H1 (cell line): Measurements from ENCODE around the gene JAKMIP1. TPM values are rescaled to one million over a fixed set of nuclear protein-coding genes. Genes with fewer than 3 reads are reported as not detected.

Experiments
- CTCF ChIA-PET: fragments of 300-600 bp; sonication (Branson Sonifier 250); formaldehyde crosslinking; loops from one replicate; lab custom pipeline; 2021; ENCODE audit not compliant: partially characterized antibody; lab: Charles Lee
- POLR2A ChIA-PET: fragments of 300-600 bp; sonication (Branson Sonifier 250); formaldehyde crosslinking; loops from one replicate; lab custom pipeline; 2021; ENCODE audit warnings: inconsistent platforms; ENCODE audit not compliant: partially characterized antibody; lab: Charles Lee
- DNase-seq, 2 experiments: peaks; one replicate each; pipeline versions ENCODE4 v3.0.0 to v3.0.0-alpha.2; 2010 to 2022; ENCODE audit warnings: low spot score in 2 of 2, low read depth in 1 of 2, mixed read lengths in 1 of 2
- FAIRE-seq: peaks from 2 replicates; lab custom pipeline; 2011; peaks lifted over from hg19 to GRCh38; lab: Jason Lieb, UNC
- H2AFZ ChIP-seq: 2 replicates; pipeline ENCODE4 v1.8.1; 2012; ENCODE audit warnings: low read length, inconsistent platforms
- H2AK5ac ChIP-seq: 2 replicates; pipeline ENCODE4 v1.6.1; 2013; ENCODE audit warnings: low read depth, low read length
- H2BK120ac ChIP-seq: replicated peaks from 2 replicates; pipeline ENCODE3; 2013; ENCODE audit warnings: low read depth, low read length, inconsistent platforms
- H2BK12ac ChIP-seq: 2 replicates; pipeline ENCODE4 v1.6.1; 2013; ENCODE audit warnings: low read depth, low read length
- H2BK15ac ChIP-seq: 2 replicates; pipeline ENCODE4 v1.6.1; 2013; ENCODE audit warnings: low read length
- H2BK20ac ChIP-seq: 2 replicates; pipeline ENCODE4 v1.6.1; 2013; ENCODE audit warnings: low read length
- H2BK5ac ChIP-seq: 2 replicates; pipeline ENCODE4 v1.6.1; 2013; ENCODE audit warnings: low read depth, low read length
- H3K14ac ChIP-seq: 2 replicates; pipeline ENCODE4 v1.6.1; 2013; ENCODE audit warnings: inconsistent platforms; ENCODE audit not compliant: insufficient read length
- H3K18ac ChIP-seq: 2 replicates; pipeline ENCODE4 v1.6.1; 2013; ENCODE audit warnings: low read length; ENCODE audit errors: extremely low read depth
- H3K23ac ChIP-seq: 2 replicates; pipeline ENCODE4 v1.6.1; 2013; ENCODE audit warnings: inconsistent platforms; ENCODE audit not compliant: insufficient read length
- H3K23me2 ChIP-seq: 2 replicates; pipeline ENCODE4 v1.6.1; 2013; ENCODE audit warnings: low read depth, low read length
- H3K27ac ChIP-seq: 2 replicates; pipeline ENCODE4 v1.6.1; 2011; ENCODE audit warnings: low read depth, low read length, inconsistent platforms
- H3K27me3 ChIP-seq, 4 experiments: replicated peaks in 1 of 4; 1 replicate in 1 of 4; 2 replicates in 3 of 4; pipeline versions ENCODE4 v1.6.1 to v1.8.1; 2011 to 2013; ENCODE audit warnings: low read length in 3 of 4, mild to moderate bottlenecking in 3 of 4, inconsistent platforms in 2 of 4, mixed read lengths in 2 of 4, moderate library complexity in 1 of 4; ENCODE audit not compliant: control insufficient read depth in 3 of 4, insufficient read depth in 3 of 4; ENCODE audit errors: extremely low read depth in 1 of 4
- H3K36me3 ChIP-seq, 4 experiments: 2 replicates each; pipeline versions ENCODE4 v1.6.1 to v1.8.1; 2011 to 2013; ENCODE audit warnings: mild to moderate bottlenecking in 4 of 4, low read length in 3 of 4, moderate library complexity in 2 of 4, control low read depth in 1 of 4, inconsistent platforms in 1 of 4; ENCODE audit not compliant: insufficient read depth in 4 of 4, control insufficient read depth in 2 of 4
- H3K4ac ChIP-seq: replicated peaks from 2 replicates; pipeline ENCODE3; 2013; ENCODE audit warnings: low read length, low read depth, mixed read lengths, inconsistent platforms; ENCODE audit not compliant: insufficient read length
- H3K4me1 ChIP-seq, 4 experiments: replicated peaks in 1 of 4; 1 replicate in 1 of 4; 2 replicates in 3 of 4; pipeline versions ENCODE4 v1.6.1 to v1.8.1; 2011 to 2013; ENCODE audit warnings: low read length in 3 of 4, inconsistent platforms in 2 of 4, mixed read lengths in 1 of 4; ENCODE audit not compliant: insufficient read depth in 4 of 4, control insufficient read depth in 3 of 4
- H3K4me2 ChIP-seq, 2 experiments: 2 replicates each; pipeline versions ENCODE4 v1.6.1 to v1.8.1; 2011 to 2013; ENCODE audit warnings: low read depth in 2 of 2, low read length in 2 of 2, control low read depth in 1 of 2, inconsistent platforms in 1 of 2, mild to moderate bottlenecking in 1 of 2; ENCODE audit not compliant: insufficient read depth in 1 of 2
- H3K4me3 ChIP-seq, 4 experiments: fragments of 200-600, 300-600 bp in 1 of 4; sonication (generic), shearing (Covaris generic), sonication (Bioruptor Twin) in 1 of 4; 2 replicates each; pipeline versions ENCODE4 v1.5.1 to v1.8.1; 2011 to 2016; ENCODE audit warnings: low read length in 4 of 4, low read depth in 3 of 4, control low read depth in 2 of 4, inconsistent platforms in 2 of 4, mild to moderate bottlenecking in 2 of 4, mixed read lengths in 1 of 4, moderate library complexity in 1 of 4; ENCODE audit not compliant: insufficient read depth in 2 of 4; ENCODE audit errors: extremely low read depth in 1 of 4
- H3K56ac ChIP-seq: replicated peaks from 2 replicates; pipeline ENCODE3; 2013; ENCODE audit warnings: low read depth, mild to moderate bottlenecking, mixed read lengths, low read length, inconsistent platforms; ENCODE audit not compliant: insufficient read length
- H3K79me1 ChIP-seq: 2 replicates; pipeline ENCODE4 v1.6.1; 2013; ENCODE audit warnings: low read depth, low read length, control low read depth
- H3K79me2 ChIP-seq, 2 experiments: 2 replicates each; pipeline versions ENCODE4 v1.6.1 to v1.8.1; 2012 to 2013; ENCODE audit warnings: low read length in 2 of 2, mild to moderate bottlenecking in 2 of 2, inconsistent platforms in 1 of 2; ENCODE audit not compliant: insufficient read depth in 2 of 2, control insufficient read depth in 1 of 2
- H3K9ac ChIP-seq, 4 experiments: replicated peaks in 1 of 4; 1 replicate in 1 of 4; 2 replicates in 3 of 4; pipeline versions ENCODE4 v1.6.1 to v1.8.1; 2011 to 2013; ENCODE audit warnings: low read depth in 3 of 4, low read length in 3 of 4, control low read depth in 2 of 4, mild to moderate bottlenecking in 2 of 4, moderate library complexity in 2 of 4, inconsistent platforms in 1 of 4; ENCODE audit errors: extremely low read depth in 1 of 4
- H3K9me3 ChIP-seq, 2 experiments: 2 replicates each; pipeline versions ENCODE4 v1.6.1 to v1.8.1; 2012 to 2013; ENCODE audit warnings: mild to moderate bottlenecking in 2 of 2, moderate library complexity in 2 of 2, control low read depth in 1 of 2, inconsistent platforms in 1 of 2, low read depth in 1 of 2, low read length in 1 of 2, mixed read lengths in 1 of 2; ENCODE audit not compliant: insufficient read depth in 2 of 2
- H4K20me1 ChIP-seq, 2 experiments: replicated peaks in 1 of 2; 2 replicates each; pipeline versions ENCODE3 to v1.8.1; 2011 to 2013; ENCODE audit warnings: inconsistent platforms in 2 of 2, low read length in 2 of 2, mild to moderate bottlenecking in 1 of 2; ENCODE audit not compliant: insufficient read depth in 2 of 2, control insufficient read depth in 1 of 2
- H4K5ac ChIP-seq: 2 replicates; pipeline ENCODE4 v1.6.1; 2013; ENCODE audit warnings: low read length, low read depth, mixed read lengths, inconsistent platforms; ENCODE audit not compliant: insufficient read length
- H4K8ac ChIP-seq: 2 replicates; pipeline ENCODE4 v1.8.0; 2013; ENCODE audit warnings: mild to moderate bottlenecking, moderate library complexity, low read length, inconsistent platforms; ENCODE audit not compliant: insufficient read depth; ENCODE audit errors: extremely low read depth
- H4K91ac ChIP-seq: replicated peaks from 2 replicates; pipeline ENCODE3; 2013; ENCODE audit warnings: low read length, mixed read lengths, inconsistent platforms; ENCODE audit not compliant: insufficient read length
- ATF2 ChIP-seq: IDR thresholded peaks from 2 replicates; pipeline ENCODE4 v1.6.1; 2012; ENCODE audit warnings: low read length, inconsistent platforms
- CBX5 ChIP-seq: fragments of 300-800, 300-1000 bp; sonication (generic); IDR thresholded peaks from 2 replicates; pipeline ENCODE4 v1.7.1; 2016; ENCODE audit warnings: antibody characterized with exemption, low read length, low read depth
- CHD1 ChIP-seq: IDR thresholded peaks from 2 replicates; pipeline ENCODE4 v1.6.1; 2012; ENCODE audit warnings: low read depth, low read length, improper control_type of control experiment
- CTBP2 ChIP-seq: IDR thresholded peaks from 2 replicates; pipeline ENCODE4 v1.7.0; 2011; ENCODE audit warnings: borderline replicate concordance, mild to moderate bottlenecking, moderate library complexity, mixed read lengths, low read length; ENCODE audit not compliant: insufficient read depth, insufficient read length
- EP300 ChIP-seq, 2 experiments: IDR thresholded peaks; 1 replicate in 1 of 2; 2 replicates in 1 of 2; pipeline ENCODE4 v1.6.1; 2011 to 2012; ENCODE audit warnings: low read depth in 2 of 2, low read length in 2 of 2, mild to moderate bottlenecking in 2 of 2, borderline replicate concordance in 1 of 2, inconsistent platforms in 1 of 2, moderate library complexity in 1 of 2
- FOSL1 ChIP-seq: IDR thresholded peaks from 2 replicates; pipeline ENCODE4 v1.6.1; 2011; ENCODE audit warnings: mild to moderate bottlenecking, low read depth, low read length, moderate library complexity; ENCODE audit not compliant: insufficient read depth
- GABPA ChIP-seq: IDR thresholded peaks from 2 replicates; pipeline ENCODE4 v1.6.1; 2011; ENCODE audit warnings: mild to moderate bottlenecking, low read length, moderate library complexity, borderline replicate concordance; ENCODE audit not compliant: insufficient read depth
- PHF8 ChIP-seq: fragments of 200-600 bp; sonication (generic); conservative IDR thresholded peaks from 2 replicates; pipeline ENCODE4 v1.7.1; 2012; ENCODE audit warnings: low read depth, mild to moderate bottlenecking, inconsistent platforms, low read length, moderate library complexity
- POLR2A ChIP-seq, 2 experiments: IDR thresholded peaks; 1 replicate in 1 of 2; 2 replicates in 1 of 2; pipeline ENCODE4 v1.6.1; 2011; ENCODE audit warnings: low read depth in 2 of 2, low read length in 2 of 2, mild to moderate bottlenecking in 2 of 2; ENCODE audit errors: control extremely low read depth in 1 of 2
- RBBP5 ChIP-seq: IDR thresholded peaks from 2 replicates; pipeline ENCODE4 v1.7.1; 2012; ENCODE audit warnings: low read depth, mild to moderate bottlenecking, inconsistent platforms, low read length, moderate library complexity, borderline replicate concordance
- SIX5 ChIP-seq: IDR thresholded peaks from 2 replicates; pipeline ENCODE4 v1.6.1; 2011; ENCODE audit warnings: mild to moderate bottlenecking, low read depth, low read length
- TAF7 ChIP-seq: optimal IDR thresholded peaks from 2 replicates; pipeline ENCODE3; 2011; ENCODE audit warnings: low read depth, mild to moderate bottlenecking, inconsistent platforms, low read length, moderate library complexity, borderline replicate concordance
- WGBS, 2 experiments: shearing (Covaris generic) in 1 of 2; methylation state at CpG; one replicate each; pipeline versions ENCODE4 v1.1.6 to v1.1.7; 2013 to 2015; ENCODE audit warnings: low lambda C conversion rate in 2 of 2, mixed read lengths in 2 of 2, inconsistent platforms in 1 of 2, low coverage in 1 of 2, missing lambda C conversion rate in 1 of 2; ENCODE audit not compliant: insufficient replicate concordance in 2 of 2, insufficient coverage in 1 of 2, insufficient read length in 1 of 2; ENCODE audit errors: extremely low coverage in 1 of 2, missing lambda C conversion rate in 1 of 2; 5-methylcytosine and 5-hydroxymethylcytosine counted together
- polyA plus RNA-seq, 7 experiments: library from polyadenylated mRNA; depleted of rRNA in 3 of 7; stranded (reverse) in 5 of 7; unstranded in 2 of 7; fragments of >200 nt in 5 of 7; fragments of 200-250 nt in 2 of 7; gene quantifications; 1 replicate in 5 of 7; 2 replicates in 1 of 7; 4 replicates in 1 of 7; pipeline versions ENCODE4 v1.2.1 to v1.2.3, GENCODE V29; 2011 to 2013; ENCODE audit warnings: missing spikeins in 2 of 7, mixed read lengths in 2 of 7
- total RNA-seq: library from RNA; stranded (reverse); fragmentation: NEBNext Ultra II Directional; extraction: Animal tissue kit (Norgen Biotek cat#: 25700); gene quantifications from 2 replicates; pipeline ENCODE4 v1.2.1, GENCODE V29; 2021

Gene JAKMIP1
- total and polyA plus RNA-seq, 2 of the 8 experiments (the other 6 are each of a cell fraction or from before 2014, with no cell fraction given), result 2.5 to 4.4 TPM

GRCh38 chr4:5999356-5999755, 201.0 kb downstream of the JAKMIP1 start:
- Histone ChIP-seq H3K23me2 (peaks cover 12% of the 10 kb centered on the region; the same call in 1 of the 2 replicates), H3K4me3 (no peak overlapping the region), H3K4me1 (no peaks in the 10 kb centered on the region), H2BK15ac (no peak overlapping the region), H3K9ac (no peak overlapping the region), H2BK12ac (no peak overlapping the region), H2BK20ac (no peak overlapping the region), H3K56ac (no peak overlapping the region), H3K27ac (no peak overlapping the region), H3K23ac (no peak overlapping the region), H3K36me3 (no peaks in the 10 kb centered on the region), H2AFZ (no peak overlapping the region), H2AK5ac (no peak overlapping the region), H4K20me1 (peaks cover 0 to 2% of the 10 kb centered on the region in 2 experiments), H3K4me2 (no peak overlapping the region), H3K79me1 (no peaks in the 10 kb centered on the region; the same call in 1 of the 2 replicates), H3K14ac (no peak overlapping the region), H2BK120ac (no peak overlapping the region), H4K91ac (no peak overlapping the region), H4K8ac (no peak overlapping the region), H3K79me2 (no peaks in the 10 kb centered on the region), H3K4ac (no peak overlapping the region), H2BK5ac (no peak overlapping the region), H3K27me3 (0 out of 7 replicates have a peak, but pooled peaks cover 0 to 1% (median 0%) of the 10 kb centered on the region in 4 experiments), H3K18ac (no peak overlapping the region), H3K9me3 (peaks cover 0 to 7% of the 10 kb centered on the region in 2 experiments; a peak in 1 of 4 replicates), H4K5ac (no peak overlapping the region)
- ChIA-PET CTCF (interaction anchor here (0.6 to 5.2 kb wide), 35 partner anchors 9 to 333 kb away, joined by 3 to 111 read pairs (median 7); partner anchors contain the start of gene C4orf50), POLR2A (no interaction called here)
- DNase-seq (no peak), FAIRE-seq (no peak)
- WGBS, 2 experiments, result 90% methylated on average over 6 of the region's 6 CpGs; no CpG with 5 or more reads in 1 of the 2 experiments
- TF ChIP-seq CTBP2 (no peak), SIX5 (no peak), POLR2A (IDR thresholded peaks at IDR 0.05; ENCODE audit: control extremely low read depth in 1 of 2, low read depth in 2 of 2, low read length in 2 of 2) (no peak), CBX5 (no peak), CHD1 (no peak), EP300 (IDR thresholded peaks at IDR 0.05; ENCODE audit: borderline replicate concordance in 1 of 2, low read depth in 2 of 2, low read length in 2 of 2) (no peak), FOSL1 (no peak), PHF8 (no peak), GABPA (no peak), RBBP5 (no peak), TAF7 (no peak), ATF2 (no peak)
